K562 (cell line): ENCODE results near the gene ALOX5. TPM values are rescaled to one million over a fixed set of nuclear protein-coding genes. Genes with fewer than 3 reads are reported as not detected.

Experiments used
- ATF7 ChIP-seq: fragments of 450-650 bp; IDR thresholded peaks from 2 replicates; pipeline ENCODE4 v1.7.1; 2014; ENCODE audit warnings: mild to moderate bottlenecking, moderate library complexity
- ELF1 ChIP-seq: fragments of 200-800 bp; sonication (Bioruptor generic); IDR thresholded peaks from 2 replicates; pipeline ENCODE4 v1.6.1; 2016; ENCODE audit warnings: missing genetic modification characterization, missing compliant biosample characterization
- KLF13 ChIP-seq: fragments of 450-650 bp; IDR thresholded peaks from 2 replicates; pipeline ENCODE4 v1.6.1; 2016; ENCODE audit warnings: missing genetic modification characterization, low read depth, mild to moderate bottlenecking, missing compliant biosample characterization, moderate library complexity, borderline replicate concordance
- NR2C1 ChIP-seq, 2 experiments: fragments of 450-650 bp; IDR thresholded peaks; 2 replicates each; pipeline ENCODE4 v1.6.1; 2017; ENCODE audit warnings: mild to moderate bottlenecking in 2 of 2, antibody characterized with exemption in 1 of 2, inconsistent platforms in 1 of 2, missing compliant biosample characterization in 1 of 2, missing genetic modification characterization in 1 of 2
- NRF1 ChIP-seq, 2 experiments: fragments of 450-650 bp; IDR thresholded peaks in 1 of 2; conservative IDR thresholded peaks in 1 of 2; 2 replicates each; pipeline ENCODE4 v1.6.1; 2014; ENCODE audit warnings: mild to moderate bottlenecking in 2 of 2
- PCBP2 ChIP-seq: fragments of 200-400 bp; formaldehyde crosslinking; IDR thresholded peaks from 2 replicates; pipeline ENCODE4 v1.6.1; 2018; ENCODE audit warnings: low read length, low read depth, mild to moderate bottlenecking, moderate library complexity; ENCODE audit not compliant: poor library complexity, severe bottlenecking
- POLR2A ChIP-seq: fragments of 450-650 bp; conservative IDR thresholded peaks from 2 replicates; pipeline ENCODE4 v1.6.1; 2016
- POLR2G ChIP-seq: fragments of 200-400 bp; formaldehyde crosslinking; IDR thresholded peaks from 2 replicates; pipeline ENCODE4 v1.6.1; 2017; ENCODE audit warnings: low read depth, mild to moderate bottlenecking, antibody characterized with exemption, low read length, moderate library complexity
- RHOXF2B ChIP-seq: fragments of 250-450 bp; sonication (Bioruptor Pico); conservative IDR thresholded peaks from 2 replicates; pipeline ENCODE4 v1.5.1; 2021
- U2AF1 ChIP-seq: fragments of 200-400 bp; formaldehyde crosslinking; optimal IDR thresholded peaks from 2 replicates; pipeline ENCODE3; 2017; ENCODE audit warnings: mild to moderate bottlenecking, low read depth, low read length, moderate library complexity
- ZFP36 ChIP-seq: fragments of 150-350 bp; IDR thresholded peaks from 2 replicates; pipeline ENCODE4 v1.6.1; 2018; ENCODE audit warnings: low read length, low read depth; ENCODE audit not compliant: partially characterized antibody
- ZNF77 ChIP-seq: fragments of 250-450 bp; sonication (Bioruptor Pico); IDR thresholded peaks from 2 replicates; pipeline ENCODE4 v1.5.0; 2020
- polyA plus RNA-seq, 8 experiments: library from polyadenylated mRNA; depleted of rRNA in 4 of 8; stranded (reverse) in 5 of 8; unstranded in 3 of 8; fragments of >200 nt; fragmentation: Nextera tagmentation in 2 of 8; fragmentation: Illumina TruSeq in 1 of 8; extraction: Ambion mirVana in 2 of 8; extraction: Trizol in 1 of 8; gene quantifications; 2 replicates each; pipeline versions ENCODE4 v1.2.1 to v1.2.3, GENCODE V29; 2011 to 2014; ENCODE audit warnings: inconsistent platforms in 1 of 8, missing spikeins in 1 of 8
- total RNA-seq, 7 experiments: library from RNA; depleted of rRNA in 6 of 7; stranded (reverse); fragments of >200 nt in 6 of 7; fragmentation: Illumina TruSeq in 2 of 7; extraction: Trizol in 2 of 7; gene quantifications; 2 replicates each; pipeline versions ENCODE4 v1.2.1 to v1.2.3, GENCODE V29; 2011 to 2021; ENCODE audit warnings: low replicate concordance in 1 of 7
- TF ChIP-seq, protein P1 (sequence below), 2 experiments: IDR thresholded peaks in 1 of 2; conservative IDR thresholded peaks in 1 of 2; 2 replicates each; pipeline ENCODE4 v1.6.1; 2016; ENCODE audit warnings: low read depth in 2 of 2, mild to moderate bottlenecking in 1 of 2, missing compliant biosample characterization in 1 of 2, missing genetic modification characterization in 1 of 2, moderate library complexity in 1 of 2
- TF ChIP-seq, protein P2 (sequence below): fragments of 450-650 bp; IDR thresholded peaks from 2 replicates; pipeline ENCODE4 v1.6.1; 2016; ENCODE audit warnings: borderline replicate concordance
- TF ChIP-seq, protein P3 (sequence below), 2 experiments: fragments of 450-650 bp; IDR thresholded peaks; 2 replicates each; pipeline ENCODE4 v1.6.1; 2018; ENCODE audit warnings: mild to moderate bottlenecking in 2 of 2, low read depth in 1 of 2; ENCODE audit not compliant: partially characterized antibody in 2 of 2
- TF ChIP-seq, protein P4 (sequence below): fragments of 450-650 bp; IDR thresholded peaks from 2 replicates; pipeline ENCODE4 v1.6.1; 2016

The ALOX5 gene
- total and polyA plus RNA-seq, 9 of the 15 experiments (the other 6 are each of a cell fraction or from before 2014, with no cell fraction given) = 0.10 to 2.4 (median 1.4) TPM

DNA sequence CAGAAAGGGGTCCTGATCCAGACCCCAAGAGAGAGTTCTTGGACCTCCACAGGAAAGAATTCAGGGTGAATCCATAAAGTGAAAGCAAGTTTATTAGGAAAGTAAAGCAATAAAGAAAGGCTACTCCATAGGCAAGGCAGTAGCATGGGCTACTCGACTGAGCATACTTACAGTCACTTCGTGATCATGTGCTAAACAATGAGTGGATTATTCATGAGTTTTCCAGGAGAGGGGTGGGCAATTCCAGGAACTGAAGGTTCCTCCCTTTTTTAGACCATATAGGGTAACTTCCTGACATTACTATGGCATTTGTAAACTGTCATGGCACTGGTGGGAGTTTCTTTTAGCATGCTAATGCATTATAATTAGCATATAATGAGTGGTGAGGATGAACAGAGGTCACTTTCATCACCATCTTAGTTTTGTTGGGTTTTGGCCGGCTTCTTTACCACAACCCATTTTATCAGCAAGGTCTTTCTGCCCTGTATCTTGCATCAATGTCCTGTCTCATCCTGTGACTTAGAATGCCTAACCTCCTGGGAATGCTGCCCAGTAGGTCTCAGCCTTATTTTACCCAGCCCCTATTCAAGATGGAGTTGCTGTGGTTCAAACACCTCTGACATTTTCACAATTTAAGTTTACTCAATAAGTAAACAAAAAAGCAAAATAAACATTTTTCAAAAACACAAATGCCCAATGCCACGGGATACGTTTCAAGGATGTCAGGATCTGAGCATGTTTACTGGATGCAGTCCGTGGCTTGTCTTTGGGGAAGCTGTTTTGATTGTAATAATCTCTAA, 37.0 kb downstream of the ALOX5 start (continued):
- TF ChIP-seq, protein P1, sequence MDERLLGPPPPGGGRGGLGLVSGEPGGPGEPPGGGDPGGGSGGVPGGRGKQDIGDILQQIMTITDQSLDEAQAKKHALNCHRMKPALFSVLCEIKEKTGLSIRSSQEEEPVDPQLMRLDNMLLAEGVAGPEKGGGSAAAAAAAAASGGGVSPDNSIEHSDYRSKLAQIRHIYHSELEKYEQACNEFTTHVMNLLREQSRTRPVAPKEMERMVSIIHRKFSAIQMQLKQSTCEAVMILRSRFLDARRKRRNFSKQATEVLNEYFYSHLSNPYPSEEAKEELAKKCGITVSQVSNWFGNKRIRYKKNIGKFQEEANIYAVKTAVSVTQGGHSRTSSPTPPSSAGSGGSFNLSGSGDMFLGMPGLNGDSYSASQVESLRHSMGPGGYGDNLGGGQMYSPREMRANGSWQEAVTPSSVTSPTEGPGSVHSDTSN (CRISPR knock-in tag; IDR thresholded peaks at IDR 0.05; ENCODE audit: low read depth) = no peak
- TF ChIP-seq, protein P1 (tag; conservative IDR thresholded peaks at IDR 0.05; ENCODE audit: low read depth) = peak; percentile 89
- TF ChIP-seq ZNF77 = peak; percentile 56; the same call in 1 of the 2 replicates
- TF ChIP-seq KLF13 = peak; percentile 97
- peak; percentile 68 to 69 for TF ChIP-seq NRF1 (conservative IDR thresholded peaks at IDR 0.05 in 1 of 2, IDR thresholded peaks at IDR 0.05 in 1 of 2)
- peak; percentile 62 for TF ChIP-seq ZFP36
- TF ChIP-seq U2AF1 = no peak
- peak; percentile 93 for TF ChIP-seq POLR2A
- TF ChIP-seq, protein P2, sequence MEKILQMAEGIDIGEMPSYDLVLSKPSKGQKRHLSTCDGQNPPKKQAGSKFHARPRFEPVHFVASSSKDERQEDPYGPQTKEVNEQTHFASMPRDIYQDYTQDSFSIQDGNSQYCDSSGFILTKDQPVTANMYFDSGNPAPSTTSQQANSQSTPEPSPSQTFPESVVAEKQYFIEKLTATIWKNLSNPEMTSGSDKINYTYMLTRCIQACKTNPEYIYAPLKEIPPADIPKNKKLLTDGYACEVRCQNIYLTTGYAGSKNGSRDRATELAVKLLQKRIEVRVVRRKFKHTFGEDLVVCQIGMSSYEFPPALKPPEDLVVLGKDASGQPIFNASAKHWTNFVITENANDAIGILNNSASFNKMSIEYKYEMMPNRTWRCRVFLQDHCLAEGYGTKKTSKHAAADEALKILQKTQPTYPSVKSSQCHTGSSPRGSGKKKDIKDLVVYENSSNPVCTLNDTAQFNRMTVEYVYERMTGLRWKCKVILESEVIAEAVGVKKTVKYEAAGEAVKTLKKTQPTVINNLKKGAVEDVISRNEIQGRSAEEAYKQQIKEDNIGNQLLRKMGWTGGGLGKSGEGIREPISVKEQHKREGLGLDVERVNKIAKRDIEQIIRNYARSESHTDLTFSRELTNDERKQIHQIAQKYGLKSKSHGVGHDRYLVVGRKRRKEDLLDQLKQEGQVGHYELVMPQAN = no peak
- TF ChIP-seq ELF1 (tag) = peak; percentile 53; the same call in 1 of the 2 replicates
- TF ChIP-seq, protein P3, sequence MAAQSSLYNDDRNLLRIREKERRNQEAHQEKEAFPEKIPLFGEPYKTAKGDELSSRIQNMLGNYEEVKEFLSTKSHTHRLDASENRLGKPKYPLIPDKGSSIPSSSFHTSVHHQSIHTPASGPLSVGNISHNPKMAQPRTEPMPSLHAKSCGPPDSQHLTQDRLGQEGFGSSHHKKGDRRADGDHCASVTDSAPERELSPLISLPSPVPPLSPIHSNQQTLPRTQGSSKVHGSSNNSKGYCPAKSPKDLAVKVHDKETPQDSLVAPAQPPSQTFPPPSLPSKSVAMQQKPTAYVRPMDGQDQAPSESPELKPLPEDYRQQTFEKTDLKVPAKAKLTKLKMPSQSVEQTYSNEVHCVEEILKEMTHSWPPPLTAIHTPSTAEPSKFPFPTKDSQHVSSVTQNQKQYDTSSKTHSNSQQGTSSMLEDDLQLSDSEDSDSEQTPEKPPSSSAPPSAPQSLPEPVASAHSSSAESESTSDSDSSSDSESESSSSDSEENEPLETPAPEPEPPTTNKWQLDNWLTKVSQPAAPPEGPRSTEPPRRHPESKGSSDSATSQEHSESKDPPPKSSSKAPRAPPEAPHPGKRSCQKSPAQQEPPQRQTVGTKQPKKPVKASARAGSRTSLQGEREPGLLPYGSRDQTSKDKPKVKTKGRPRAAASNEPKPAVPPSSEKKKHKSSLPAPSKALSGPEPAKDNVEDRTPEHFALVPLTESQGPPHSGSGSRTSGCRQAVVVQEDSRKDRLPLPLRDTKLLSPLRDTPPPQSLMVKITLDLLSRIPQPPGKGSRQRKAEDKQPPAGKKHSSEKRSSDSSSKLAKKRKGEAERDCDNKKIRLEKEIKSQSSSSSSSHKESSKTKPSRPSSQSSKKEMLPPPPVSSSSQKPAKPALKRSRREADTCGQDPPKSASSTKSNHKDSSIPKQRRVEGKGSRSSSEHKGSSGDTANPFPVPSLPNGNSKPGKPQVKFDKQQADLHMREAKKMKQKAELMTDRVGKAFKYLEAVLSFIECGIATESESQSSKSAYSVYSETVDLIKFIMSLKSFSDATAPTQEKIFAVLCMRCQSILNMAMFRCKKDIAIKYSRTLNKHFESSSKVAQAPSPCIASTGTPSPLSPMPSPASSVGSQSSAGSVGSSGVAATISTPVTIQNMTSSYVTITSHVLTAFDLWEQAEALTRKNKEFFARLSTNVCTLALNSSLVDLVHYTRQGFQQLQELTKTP (IDR thresholded peaks at IDR 0.05; ENCODE audit: low read depth in 1 of 2, partially characterized antibody in 2 of 2) = peak; percentile 54 to 65
- no peak for TF ChIP-seq NR2C1 (IDR thresholded peaks at IDR 0.05)
- peak; percentile 96 for TF ChIP-seq NR2C1 (tag; IDR thresholded peaks at IDR 0.05)
- TF ChIP-seq RHOXF2B (CRISPR knock-in tag) = peak; percentile 97
- TF ChIP-seq, protein P4, sequence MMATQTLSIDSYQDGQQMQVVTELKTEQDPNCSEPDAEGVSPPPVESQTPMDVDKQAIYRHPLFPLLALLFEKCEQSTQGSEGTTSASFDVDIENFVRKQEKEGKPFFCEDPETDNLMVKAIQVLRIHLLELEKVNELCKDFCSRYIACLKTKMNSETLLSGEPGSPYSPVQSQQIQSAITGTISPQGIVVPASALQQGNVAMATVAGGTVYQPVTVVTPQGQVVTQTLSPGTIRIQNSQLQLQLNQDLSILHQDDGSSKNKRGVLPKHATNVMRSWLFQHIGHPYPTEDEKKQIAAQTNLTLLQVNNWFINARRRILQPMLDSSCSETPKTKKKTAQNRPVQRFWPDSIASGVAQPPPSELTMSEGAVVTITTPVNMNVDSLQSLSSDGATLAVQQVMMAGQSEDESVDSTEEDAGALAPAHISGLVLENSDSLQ = peak; percentile 84
- TF ChIP-seq PCBP2 = no peak
- 0 out of 2 replicates have a peak, but pooled peaks have one; percentile 23 for TF ChIP-seq POLR2G
- peak; percentile 76 for TF ChIP-seq ATF7
